Left ventricle myocardium inferior (tissue), 1 donor: Measurements from ENCODE around the gene DNAJB8. TPM values are rescaled to one million over a fixed set of nuclear protein-coding genes. Genes with fewer than 3 reads are reported as not detected.

Source experiments
- DNase-seq: peaks from one replicate; pipeline ENCODE4 v3.0.0-alpha.2; 2020
- H3K27ac ChIP-seq: fragments of 200-600 bp; replicated peaks from 2 replicates; pipeline ENCODE4 v1.8.0; 2021
- H3K27me3 ChIP-seq: fragments of 200-600 bp; 2 replicates; pipeline ENCODE4 v1.8.0; 2021; ENCODE audit warnings: low read depth
- H3K36me3 ChIP-seq: fragments of 200-600 bp; 2 replicates; pipeline ENCODE4 v1.8.0; 2021
- H3K4me1 ChIP-seq: fragments of 200-600 bp; 2 replicates; pipeline ENCODE4 v1.8.0; 2021
- H3K4me3 ChIP-seq: fragments of 200-600 bp; 2 replicates; pipeline ENCODE4 v1.8.0; 2021; ENCODE audit warnings: mild to moderate bottlenecking, moderate library complexity
- H3K9me3 ChIP-seq: fragments of 200-600 bp; replicated peaks from 2 replicates; pipeline ENCODE4 v1.8.0; 2021
- intact Hi-C: fragments of 100-400 bp; cut with micrococcal nuclease; formaldehyde crosslinking; loops from one replicate; pipeline ENCODE4 v1.11.0; 2022
- total RNA-seq: library from RNA; stranded (reverse); fragmentation: NEBNext Ultra II Directional; extraction: Animal tissue kit (Norgen Biotek cat#: 25700); gene quantifications from one replicate; pipeline ENCODE4 v1.2.1, GENCODE V29; 2021
- TF ChIP-seq, protein P1 (sequence below): fragments of 200-600 bp; IDR thresholded peaks from 2 replicates; pipeline ENCODE4 v1.8.0; 2021; ENCODE audit warnings: antibody characterized with exemption, mild to moderate bottlenecking, borderline replicate concordance
- donor health status: DM: no; HTN: yes; CAD: no; lungs with severe emphysema.

DNAJB8 gene
- total RNA-seq, 1 donor from 2014 or later = not detected

DNA sequence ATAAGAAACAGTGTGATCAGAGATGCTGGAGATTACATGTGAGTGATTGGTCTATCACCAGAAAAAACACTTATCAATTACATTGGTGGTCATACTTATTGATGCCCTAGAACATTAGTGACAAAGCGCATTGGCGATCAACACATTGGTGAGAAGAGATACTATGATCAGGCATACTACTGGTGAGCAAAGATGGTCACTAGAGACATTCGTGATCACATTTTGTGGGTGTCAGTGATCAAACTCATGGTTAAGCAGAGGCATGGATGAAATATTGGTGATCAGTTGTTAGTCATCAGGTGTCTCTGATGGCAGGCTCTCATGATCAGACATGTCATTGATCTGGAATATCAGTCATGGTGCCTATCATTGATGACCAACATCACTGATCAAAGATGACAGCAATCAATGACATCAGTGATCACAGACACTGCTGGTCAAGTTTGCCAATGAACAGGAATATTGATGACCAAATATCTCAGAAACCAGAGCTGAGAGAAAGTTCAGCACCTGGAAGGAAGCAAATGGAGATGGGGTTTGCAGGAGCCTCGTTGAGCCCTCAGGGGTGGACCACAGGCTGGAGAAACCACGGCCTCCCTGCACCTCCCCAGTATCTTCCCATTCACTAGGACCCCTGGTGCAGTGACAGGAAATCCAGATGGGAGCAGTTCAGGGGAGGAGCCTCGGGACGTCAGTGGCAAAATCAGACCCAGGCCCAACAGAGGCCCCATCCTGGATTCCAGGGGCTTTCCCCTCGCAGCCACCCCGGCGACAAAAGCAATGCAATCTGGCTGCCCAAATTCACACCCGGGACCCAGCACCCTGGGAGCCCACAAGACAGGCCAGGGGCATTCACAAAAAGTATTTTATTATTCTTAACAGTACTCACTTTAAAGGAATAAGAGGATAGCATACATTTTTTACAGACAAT lies 12.2 kb upstream of the DNAJB8 start:
- Histone ChIP-seq H3K36me3 (no peaks in the 10 kb centered on the region), H3K4me3 (no peak overlapping the region), H3K27me3 (peaks cover 91% of the 10 kb centered on the region), H3K9me3 (no peaks in the 10 kb centered on the region), H3K4me1 (peaks cover 49% of the 10 kb centered on the region), H3K27ac (peak overlapping the region; percentile 94)
- TF ChIP-seq, protein P1, sequence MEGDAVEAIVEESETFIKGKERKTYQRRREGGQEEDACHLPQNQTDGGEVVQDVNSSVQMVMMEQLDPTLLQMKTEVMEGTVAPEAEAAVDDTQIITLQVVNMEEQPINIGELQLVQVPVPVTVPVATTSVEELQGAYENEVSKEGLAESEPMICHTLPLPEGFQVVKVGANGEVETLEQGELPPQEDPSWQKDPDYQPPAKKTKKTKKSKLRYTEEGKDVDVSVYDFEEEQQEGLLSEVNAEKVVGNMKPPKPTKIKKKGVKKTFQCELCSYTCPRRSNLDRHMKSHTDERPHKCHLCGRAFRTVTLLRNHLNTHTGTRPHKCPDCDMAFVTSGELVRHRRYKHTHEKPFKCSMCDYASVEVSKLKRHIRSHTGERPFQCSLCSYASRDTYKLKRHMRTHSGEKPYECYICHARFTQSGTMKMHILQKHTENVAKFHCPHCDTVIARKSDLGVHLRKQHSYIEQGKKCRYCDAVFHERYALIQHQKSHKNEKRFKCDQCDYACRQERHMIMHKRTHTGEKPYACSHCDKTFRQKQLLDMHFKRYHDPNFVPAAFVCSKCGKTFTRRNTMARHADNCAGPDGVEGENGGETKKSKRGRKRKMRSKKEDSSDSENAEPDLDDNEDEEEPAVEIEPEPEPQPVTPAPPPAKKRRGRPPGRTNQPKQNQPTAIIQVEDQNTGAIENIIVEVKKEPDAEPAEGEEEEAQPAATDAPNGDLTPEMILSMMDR = no peak
- intact Hi-C loops = no loop called here
- DNase-seq = no peak

DNA sequence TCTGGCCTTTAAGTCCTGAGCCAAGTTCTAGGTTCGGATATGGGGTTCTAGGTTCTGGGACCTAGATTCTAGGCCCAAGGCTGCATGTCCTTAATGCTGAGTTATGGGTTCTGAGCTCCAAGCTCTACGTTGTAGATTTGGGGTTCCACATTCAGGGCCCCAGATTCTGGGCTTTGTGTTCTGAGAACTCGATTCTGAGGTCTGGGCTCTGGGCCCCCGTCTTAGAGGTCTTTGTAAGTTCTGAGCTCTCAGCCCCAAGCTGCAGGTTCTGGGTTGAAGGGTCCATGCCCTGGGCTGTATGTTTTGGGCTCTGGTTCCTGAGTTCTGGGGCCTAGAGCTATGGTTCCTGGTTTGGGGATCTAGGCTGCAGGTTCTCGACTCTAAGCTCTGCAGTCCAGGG lies 10.0 kb upstream of the DNAJB8 start:
- H3K36me3 ChIP-seq = no peaks in the 10 kb centered on the region
- H3K27me3 ChIP-seq = peaks cover 91% of the 10 kb centered on the region
- no peak for DNase-seq
- no peaks in the 10 kb centered on the region for H3K9me3 ChIP-seq
- H3K4me1 ChIP-seq = peaks cover 27% of the 10 kb centered on the region
- TF ChIP-seq, protein P1 = no peak
- intact Hi-C loops = no loop called here
- H3K4me3 ChIP-seq = no peak overlapping the region
- no peak overlapping the region for H3K27ac ChIP-seq

DNA sequence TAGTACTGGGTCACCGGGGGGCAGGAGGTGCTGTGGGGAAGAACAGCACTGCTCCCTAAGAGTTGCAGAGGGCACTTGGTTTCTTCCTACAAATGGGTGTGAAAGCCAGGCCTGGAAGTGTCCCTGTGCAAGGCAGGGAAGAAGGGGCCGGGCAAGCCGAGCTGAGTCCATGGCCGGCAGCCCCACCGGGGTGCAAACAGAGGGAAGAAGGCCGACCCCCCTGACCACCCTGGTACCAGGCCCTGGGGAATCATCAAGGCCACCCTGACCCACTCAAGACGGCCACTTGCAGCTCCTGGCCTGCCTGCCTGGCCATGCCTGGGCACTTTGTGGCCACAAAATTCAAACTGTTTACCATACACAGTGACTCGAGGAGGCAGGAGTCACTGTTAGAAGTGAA lies 8.7 kb upstream of the DNAJB8 start:
- intact Hi-C loops = no loop called here
- TF ChIP-seq, protein P1 = no peak
- Histone ChIP-seq H3K9me3 (no peaks in the 10 kb centered on the region), H3K4me3 (no peak overlapping the region), H3K4me1 (peaks cover 15% of the 10 kb centered on the region), H3K27ac (no peak overlapping the region), H3K27me3 (peaks cover 90% of the 10 kb centered on the region), H3K36me3 (no peaks in the 10 kb centered on the region)
- DNase-seq = no peak

DNA sequence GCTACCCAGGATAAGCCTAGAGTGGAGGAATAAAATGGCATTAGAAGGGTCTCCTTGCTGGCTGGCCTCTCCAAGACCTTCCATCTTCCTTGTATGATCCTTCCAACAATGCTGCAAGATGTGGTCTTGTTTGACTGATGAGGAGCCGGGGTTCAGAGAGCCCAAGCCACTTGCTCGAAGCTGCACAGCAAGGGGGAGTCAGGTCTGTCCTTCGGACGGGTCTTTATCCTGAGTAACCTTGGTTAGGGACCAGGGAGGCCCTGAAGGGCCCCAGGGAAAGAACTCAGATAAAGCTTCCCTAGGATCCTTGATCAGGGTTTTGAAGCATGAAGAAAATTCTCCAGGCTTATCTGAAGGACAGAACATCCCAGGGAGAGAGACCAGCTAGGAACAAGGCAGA lies 7.0 kb upstream of the DNAJB8 start:
- TF ChIP-seq, protein P1 = no peak
- H3K4me3 ChIP-seq = no peak overlapping the region
- DNase-seq = no peak
- H3K27me3 ChIP-seq = peaks cover 84% of the 10 kb centered on the region
- no peak overlapping the region for H3K27ac ChIP-seq
- H3K9me3 ChIP-seq = no peaks in the 10 kb centered on the region
- no peaks in the 10 kb centered on the region for H3K4me1 ChIP-seq
- intact Hi-C loops = no loop called here
- H3K36me3 ChIP-seq = no peaks in the 10 kb centered on the region

DNA sequence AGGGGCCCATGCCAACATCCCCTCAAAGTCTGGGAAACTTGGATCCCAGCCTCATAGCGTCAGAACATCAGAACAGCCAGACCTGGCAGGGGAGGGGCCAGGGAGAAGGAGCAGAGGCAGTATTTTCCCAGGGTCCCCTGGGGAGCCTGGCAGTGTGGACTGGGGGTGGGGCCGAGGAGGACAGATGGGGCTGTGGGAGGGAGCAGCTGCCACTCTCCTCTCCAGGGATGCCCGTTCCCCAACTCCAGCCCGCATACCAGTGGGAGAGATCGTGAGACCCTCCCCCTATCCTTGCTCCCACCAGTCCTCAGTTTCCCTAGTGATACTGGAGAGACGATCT lies 6.5 kb upstream of the DNAJB8 start:
- DNase-seq = no peak
- intact Hi-C loops = no loop called here
- peaks cover 84% of the 10 kb centered on the region for H3K27me3 ChIP-seq
- no peaks in the 10 kb centered on the region for H3K36me3 ChIP-seq
- no peaks in the 10 kb centered on the region for H3K4me1 ChIP-seq
- H3K9me3 ChIP-seq = no peaks in the 10 kb centered on the region
- H3K27ac ChIP-seq = no peak overlapping the region
- TF ChIP-seq, protein P1 = no peak
- H3K4me3 ChIP-seq = no peak overlapping the region
